DOHH2 (cell line): ENCODE measurements around the gene ACHE.

Source experiments
- CTCF ChIP-seq: fragments of 200-600 bp; sonication (generic); IDR thresholded peaks from one replicate; pipeline ENCODE4 v1.5.1; 2014; ENCODE audit warnings: antibody characterized with exemption, mild to moderate bottlenecking, low read depth, low read length; ENCODE audit not compliant: poor library complexity, severe bottlenecking
- EZH2phosphoT487 ChIP-seq: fragments of 200-600 bp; sonication (generic); IDR thresholded peaks from 2 replicates; pipeline ENCODE4 v1.6.1; 2017; ENCODE audit warnings: borderline replicate concordance, mild to moderate bottlenecking, antibody characterized with exemption, low read length, moderate library complexity, mixed read lengths

- TF ChIP-seq CTCF (no peak), EZH2phosphoT487 (no peak)
Observed at GRCh38 chr7:100942045-100942774, 46.5 kb upstream of the ACHE start.
